DMS79 (cell line): Measurements from ENCODE around the gene FBXW11.
"Not testable (repeated sequence)": the region's sequence is repeated elsewhere in the genome, so short reads cannot be mapped to it uniquely, and the experiment has no call there.

Experiments
- DNase-seq: peaks from one replicate; lab custom pipeline; 2025; lab: John Stamatoyannopoulos, UW

Gene FBXW11

GRCh38 chr5:171953860-171954701 is 52.4 kb downstream of the FBXW11 start:
- DNase-seq, result no peak

GRCh38 chr5:171952021-171952420 is 54.4 kb downstream of the FBXW11 start:
- no peak for DNase-seq

DNA sequence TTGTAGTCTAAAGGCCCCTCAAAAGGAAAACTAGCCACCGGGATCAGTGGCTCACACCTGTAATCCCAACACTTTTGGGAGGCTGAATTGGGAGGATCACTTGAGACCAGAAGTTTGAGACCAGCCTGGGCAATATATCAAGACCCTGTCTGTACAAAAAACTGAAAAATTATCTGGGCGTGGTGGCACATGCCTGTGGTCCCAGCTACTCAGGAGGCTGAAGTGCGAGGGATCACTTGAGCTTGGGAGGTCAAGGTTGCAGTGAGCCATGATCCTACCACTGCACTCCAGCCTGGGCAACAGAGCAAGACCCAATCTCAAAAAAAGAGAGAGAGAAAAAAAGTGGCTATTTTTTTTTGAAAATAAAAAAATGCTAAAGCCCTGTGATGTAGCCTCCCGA is 55.2 kb downstream of the FBXW11 start:
- no peak for DNase-seq

DNA sequence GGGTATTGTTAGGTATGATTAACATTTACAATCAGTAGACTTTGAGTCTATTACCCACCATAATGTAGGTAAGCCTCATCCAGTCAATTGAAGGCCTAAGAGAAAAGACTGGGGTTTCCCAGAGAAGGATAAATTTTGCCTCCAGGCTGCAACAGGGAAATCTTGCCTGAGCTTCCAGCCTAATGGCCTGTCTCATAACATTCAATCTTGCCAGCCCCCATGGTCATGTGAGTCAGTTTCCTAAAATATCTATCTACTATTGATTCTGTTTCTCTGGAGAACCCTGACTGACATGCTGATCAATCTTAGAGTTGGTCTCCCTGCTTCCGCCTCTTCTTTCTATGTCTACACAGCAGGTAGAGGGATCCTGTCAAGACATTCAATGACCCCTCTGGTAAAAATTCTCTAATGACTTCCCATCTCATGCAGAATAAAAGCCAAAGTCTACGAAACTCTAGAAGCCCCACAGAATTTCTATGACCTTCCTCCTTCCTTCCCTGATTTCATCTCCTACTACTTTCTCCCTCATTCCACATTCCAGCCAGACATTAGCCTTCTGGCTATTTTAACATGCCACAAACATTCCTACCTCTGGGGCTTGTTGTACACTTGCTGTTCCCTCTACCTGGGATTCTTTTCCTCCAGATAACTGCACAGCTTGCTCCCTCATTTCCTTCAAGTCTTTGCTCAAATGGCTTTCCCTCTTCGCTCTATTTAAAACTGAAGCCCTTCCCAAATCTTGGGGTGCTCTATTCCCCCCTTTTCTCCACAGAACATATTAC is 60.2 kb downstream of the FBXW11 start:
- DNase-seq, result no peak

- no peak for DNase-seq
Measured at GRCh38 chr5:171945476-171945875, 61.0 kb downstream of the FBXW11 start.

GRCh38 chr5:171945066-171945465 is 61.4 kb downstream of the FBXW11 start:
- DNase-seq, result no peak

DNA sequence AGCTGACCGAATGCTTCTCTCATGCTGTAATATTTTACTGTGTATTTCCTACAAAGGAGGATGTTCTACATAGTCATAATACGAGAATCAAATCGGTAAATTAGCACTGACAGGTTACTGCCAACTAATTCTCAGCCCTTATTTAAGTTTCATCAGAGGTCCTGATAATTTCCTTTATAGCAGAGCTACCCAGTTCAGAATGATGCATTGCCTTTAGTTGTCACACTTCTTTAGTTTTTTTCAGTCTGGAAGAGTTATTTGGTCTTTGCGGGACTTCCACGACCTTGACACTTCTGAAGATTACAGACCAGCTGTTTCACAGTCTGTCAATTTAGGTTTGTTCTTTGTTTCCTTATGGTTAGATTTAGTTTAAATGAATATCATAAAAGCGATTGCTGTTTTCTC is 64.3 kb downstream of the FBXW11 start:
- DNase-seq, result not testable (repeated sequence)

GRCh38 chr5:171941675-171942074 is 64.8 kb downstream of the FBXW11 start:
- DNase-seq, result not testable (repeated sequence)

DNA sequence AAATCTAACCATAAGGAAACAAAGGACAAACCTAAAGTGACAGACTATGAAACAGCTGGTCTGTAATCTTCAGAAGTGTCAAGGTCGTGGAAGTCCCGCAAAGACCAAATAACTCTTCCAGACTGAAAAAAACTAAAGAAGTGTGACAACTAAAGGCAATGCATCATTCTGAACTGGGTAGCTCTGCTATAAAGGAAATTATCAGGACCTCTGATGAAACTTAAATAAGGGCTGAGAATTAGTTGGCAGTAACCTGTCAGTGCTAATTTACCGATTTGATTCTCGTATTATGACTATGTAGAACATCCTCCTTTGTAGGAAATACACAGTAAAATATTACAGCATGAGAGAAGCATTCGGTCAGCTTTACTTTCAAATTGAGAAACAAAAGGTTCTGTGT is 65.2 kb downstream of the FBXW11 start:
- DNase-seq, result not testable (repeated sequence)

DNA sequence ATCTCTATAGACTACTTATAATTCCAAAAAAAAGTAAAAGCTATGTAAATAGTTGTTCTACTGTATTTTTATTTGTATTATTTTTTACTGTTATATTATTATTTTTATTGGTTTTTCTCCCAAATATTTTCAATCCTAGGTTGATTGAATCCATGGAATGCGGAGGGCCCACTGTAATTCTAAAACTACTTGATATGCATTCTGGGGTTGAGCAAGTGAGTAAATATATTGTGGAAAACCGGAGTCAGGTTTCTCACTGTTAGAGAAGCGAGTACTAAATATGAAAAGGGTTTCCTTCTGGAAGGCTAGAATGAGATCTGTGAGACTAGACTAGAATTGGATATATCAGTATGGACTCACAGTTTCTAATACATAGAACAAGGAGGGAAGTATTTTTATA is 66.5 kb downstream of the FBXW11 start:
- DNase-seq, result no peak

DNA sequence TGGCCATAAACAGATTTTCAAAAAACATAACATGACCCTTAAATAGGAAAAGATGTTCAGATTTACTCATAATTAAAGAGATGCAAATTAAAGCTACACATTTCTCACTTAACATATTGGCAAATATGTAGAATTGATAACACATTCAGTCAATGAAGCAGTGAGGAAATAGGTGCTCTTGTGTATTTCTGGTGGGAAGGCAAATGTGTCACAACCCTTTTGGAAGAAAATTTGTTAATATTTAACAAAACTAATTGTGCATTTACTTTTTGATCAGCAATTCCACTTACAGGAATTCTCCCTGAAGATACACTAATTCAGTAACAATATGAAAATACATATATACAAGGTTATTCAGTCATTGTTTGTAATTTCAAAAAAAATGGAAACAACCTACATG is 68.1 kb downstream of the FBXW11 start:
- DNase-seq, result no peak

DNA sequence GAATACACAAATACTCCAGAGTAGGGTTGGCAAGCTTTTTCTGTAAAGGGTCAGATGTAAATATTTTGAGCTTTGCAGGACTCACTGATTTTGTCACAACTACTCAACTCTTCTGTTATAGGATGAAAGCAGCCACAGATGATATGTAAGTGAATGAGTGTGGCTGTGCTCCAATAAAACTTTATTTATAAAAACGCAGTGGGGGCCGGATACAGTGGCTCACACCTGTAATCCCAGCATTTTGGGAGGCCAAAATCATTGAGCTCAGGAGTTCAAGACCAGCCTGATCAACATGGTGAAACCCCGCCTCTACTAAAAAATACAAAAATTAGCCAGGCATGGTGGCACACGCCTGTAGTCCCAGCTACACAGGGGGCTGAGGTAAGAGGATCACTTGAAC is 69.1 kb downstream of the FBXW11 start:
- no peak for DNase-seq

GRCh38 chr5:171934586-171934985 is 71.9 kb downstream of the FBXW11 start:
- no peak for DNase-seq

DNA sequence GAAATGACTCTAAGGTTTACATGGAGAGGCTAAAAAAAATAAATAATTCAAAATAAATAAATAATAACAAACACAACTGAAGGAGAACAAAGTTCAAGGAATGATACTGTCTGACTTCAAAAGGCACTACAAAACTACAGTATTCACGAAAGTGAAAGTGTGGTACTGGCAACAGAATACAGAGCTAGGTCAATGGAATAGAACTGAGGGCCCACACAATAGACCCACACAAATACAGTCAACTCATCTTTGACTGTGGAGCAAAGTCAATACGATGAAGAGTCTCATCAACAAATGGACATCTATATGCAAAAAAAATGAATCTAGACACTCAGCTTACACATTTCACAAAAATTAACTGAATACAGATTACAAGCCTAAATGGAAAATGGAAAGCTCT is 75.3 kb downstream of the FBXW11 start:
- no peak for DNase-seq

- no peak for DNase-seq
Measured at GRCh38 chr5:171927345-171927941, 79.0 kb downstream of the FBXW11 start.

GRCh38 chr5:171926311-171926710 is 80.1 kb downstream of the FBXW11 start:
- DNase-seq, result no peak

DNA sequence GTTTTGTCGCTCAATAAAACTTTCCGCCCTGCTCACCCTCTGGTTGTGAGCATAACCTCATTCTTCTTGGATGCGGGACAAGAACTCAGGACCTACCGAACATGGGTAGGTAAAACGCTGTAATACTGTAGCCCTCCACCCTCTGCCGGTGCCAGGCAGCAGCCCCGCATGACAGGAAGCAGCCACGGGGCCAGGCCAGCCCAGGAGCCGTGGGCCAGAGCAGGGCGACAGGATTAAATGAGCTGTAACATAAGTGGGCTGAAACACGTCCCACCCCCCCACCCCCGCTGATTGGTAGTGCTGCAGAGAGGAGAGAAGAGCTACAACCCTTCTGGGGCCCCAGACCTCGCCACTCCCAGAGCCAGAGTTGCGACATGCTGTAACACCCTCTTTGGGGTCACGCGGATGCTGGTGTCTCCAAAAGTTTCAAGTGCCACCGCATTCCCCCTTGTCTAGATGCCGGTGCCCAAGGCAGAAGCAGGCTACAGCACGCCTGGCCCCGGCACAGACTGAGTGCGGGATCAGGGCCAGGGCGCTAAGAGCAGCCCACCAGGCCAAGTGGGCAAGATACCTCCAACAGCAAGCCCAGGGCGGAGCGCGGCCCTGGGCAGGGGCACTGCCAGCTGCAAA is 81.8 kb downstream of the FBXW11 start:
- DNase-seq, result no peak

DNA sequence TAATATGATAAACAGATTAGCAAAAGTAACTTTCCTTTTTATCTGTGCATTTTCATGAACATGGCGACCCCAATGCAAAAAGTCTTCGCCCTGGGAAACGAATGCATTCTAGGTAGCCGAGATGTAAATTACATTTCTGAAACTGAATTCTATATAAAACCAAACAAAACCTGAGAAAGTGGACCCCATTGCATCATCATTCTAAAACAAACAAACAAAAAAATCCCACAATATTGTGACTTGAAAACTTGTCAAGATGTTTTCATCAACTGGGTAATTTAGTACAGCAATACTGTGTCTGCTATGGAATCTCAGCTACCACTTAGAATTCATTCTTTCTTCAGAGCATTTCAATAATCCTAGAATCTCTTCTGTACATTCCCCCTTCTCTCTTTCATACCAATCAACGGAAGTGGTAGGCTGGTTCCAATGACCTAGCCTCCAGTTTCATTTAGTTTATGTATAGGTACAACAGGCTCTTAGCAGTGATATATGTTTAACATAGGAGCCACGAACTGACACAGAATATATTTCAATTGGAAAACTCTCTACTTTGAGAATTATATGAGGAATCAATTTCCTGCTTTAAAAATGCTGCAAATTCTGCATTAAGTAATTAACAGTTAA is 85.6 kb downstream of the FBXW11 start:
- DNase-seq, result no peak

DNA sequence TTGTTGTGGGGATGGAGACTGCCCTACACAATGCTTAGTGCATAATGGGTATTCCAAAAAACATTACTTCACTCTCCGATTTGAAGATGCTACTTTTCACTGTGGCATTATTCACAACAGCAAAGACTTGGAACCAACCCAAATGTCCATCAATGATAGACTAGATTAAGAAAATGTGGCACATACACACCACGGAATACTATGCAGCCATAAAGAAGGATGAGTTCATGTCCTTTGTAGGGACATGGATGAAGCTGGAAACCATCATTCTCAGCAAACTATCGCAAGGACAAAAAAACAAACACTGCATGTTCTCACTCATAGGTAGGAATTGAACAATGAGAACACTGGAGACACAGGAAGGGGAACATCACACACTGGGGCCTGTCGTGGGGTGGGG is 90.7 kb downstream of the FBXW11 start:
- not testable (repeated sequence) for DNase-seq

DNA sequence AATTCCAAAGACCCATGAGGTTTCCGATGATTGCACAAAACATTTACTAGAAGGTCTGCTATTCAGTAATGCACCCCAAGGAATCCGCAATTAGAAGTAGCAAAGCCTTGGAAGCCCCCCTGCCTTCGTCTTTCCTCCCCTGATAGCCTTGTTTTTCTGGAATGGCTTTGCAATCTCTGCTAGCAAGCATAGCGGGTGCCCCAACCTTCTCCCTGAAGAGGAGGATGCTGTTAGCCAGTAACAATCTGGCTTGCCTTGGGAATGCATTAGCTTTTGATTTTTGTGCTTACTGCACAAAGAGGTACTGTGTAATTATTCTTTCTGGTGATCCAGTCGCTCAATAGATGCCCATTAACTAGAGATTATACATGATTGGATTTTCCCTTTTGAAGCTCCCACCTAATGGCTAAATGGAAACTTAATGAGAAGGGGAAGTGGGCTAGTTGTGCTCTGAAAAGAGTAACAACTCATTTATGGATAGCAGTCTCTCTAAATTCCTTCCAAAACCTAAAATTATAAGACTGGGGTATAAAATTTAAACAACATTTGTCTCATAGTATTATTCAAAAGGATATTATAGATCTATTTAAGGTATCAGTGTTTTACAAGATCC is 91.6 kb downstream of the FBXW11 start:
- DNase-seq, result no peak

GRCh38 chr5:171913987-171914273 is 92.5 kb downstream of the FBXW11 start:
- no peak for DNase-seq

DNA sequence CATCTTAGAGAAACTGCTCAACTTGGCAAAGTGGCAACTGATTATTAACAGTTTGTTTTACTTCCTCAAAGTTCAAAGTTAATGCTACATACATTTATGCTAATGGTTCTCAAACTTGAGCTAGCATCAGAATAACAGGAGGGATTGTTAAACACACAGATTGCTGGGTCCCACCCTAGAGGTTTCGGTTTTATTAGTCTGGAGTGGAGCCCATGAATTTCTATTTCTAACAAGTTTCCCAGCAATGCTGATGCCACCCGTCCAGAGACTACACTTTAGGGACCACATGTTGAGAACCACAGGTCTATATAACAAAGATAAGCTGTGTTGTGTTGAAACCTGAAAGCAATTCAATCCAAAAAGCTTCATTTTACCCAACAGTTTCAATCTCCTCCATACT is 95.3 kb downstream of the FBXW11 start:
- DNase-seq, result no peak
